ENCODE measurements around the gene TTC6. TPM values are rescaled to one million over a fixed set of nuclear protein-coding genes. Genes with fewer than 3 reads are reported as not detected.
A peak's percentile ranks its signal among the peaks of the same experiment; 100 is the strongest.

Gene TTC6, protein sequence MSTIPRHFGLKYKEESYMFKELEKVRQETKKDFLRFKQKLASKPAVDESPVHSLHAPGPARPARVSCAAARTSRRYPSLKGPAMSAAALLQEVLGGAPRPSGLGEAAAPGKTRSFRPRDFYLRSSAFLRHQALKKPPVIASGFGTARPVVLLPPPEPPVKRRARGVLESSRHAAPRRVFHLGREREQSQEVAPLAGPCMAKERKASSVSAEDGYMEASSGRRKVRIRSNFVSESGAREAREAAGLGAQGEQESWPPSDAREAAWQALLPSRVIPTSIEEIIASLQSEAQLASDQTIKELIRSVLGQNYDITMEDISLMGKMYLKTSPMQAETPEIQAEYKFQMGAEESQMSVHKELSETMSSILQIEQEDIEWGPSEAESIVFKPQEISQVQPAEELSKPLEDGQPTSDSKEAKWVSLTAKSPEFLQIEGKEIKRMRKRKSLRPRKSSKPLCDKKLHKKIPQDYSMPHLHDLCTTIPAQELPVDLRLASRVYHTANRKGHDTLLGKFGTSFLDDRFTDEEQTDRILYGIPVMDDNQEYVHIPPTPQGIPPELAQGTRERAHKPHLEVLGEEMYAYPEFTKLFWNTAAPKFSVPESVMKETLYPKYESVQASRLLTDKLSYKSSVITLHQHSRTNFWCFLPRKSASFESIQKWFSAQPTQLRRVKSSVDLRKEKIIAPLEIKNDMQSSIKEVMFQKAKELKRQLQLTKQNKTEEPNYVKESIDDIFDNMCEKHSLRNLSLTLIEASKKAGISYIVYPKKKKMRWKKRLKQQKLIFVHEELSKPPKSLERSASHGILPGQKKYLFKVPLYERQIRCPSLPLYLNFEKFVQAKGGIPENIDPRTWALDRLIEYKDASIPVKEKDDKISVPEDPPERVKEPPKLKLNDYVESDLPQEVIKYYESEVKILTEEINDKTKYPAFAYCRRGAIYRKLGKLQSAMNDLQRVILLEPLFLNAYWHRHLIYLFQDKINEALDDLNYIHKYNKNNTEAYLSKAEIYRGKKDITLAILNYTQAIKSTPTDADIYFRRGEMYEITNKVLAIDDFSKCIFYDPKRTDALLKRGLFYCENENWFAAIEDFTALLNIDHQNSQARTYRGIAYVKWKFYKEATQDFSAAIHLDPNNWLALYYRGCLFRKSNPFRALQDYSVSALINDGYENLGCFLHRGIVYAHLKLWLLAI (N-terminal part only)
- 0.79 and 1.7 TPM in 2 replicates for polyA plus RNA-seq (2011; rRNA removed)
- polyA plus RNA-seq (2012; cell fraction: cytosol; rRNA removed) = 0.18 and 0.22 TPM in 2 replicates
- polyA plus RNA-seq (2012; cell fraction: nucleus; rRNA removed) = 0.53 and 1.3 TPM in 2 replicates
- 0.21 to 0.41 TPM (median 0.34 TPM) in 3 replicates for polyA plus RNA-seq (2017; fragmentation: RNase III; extraction: RNeasy Plus Mini Kit Qiagen cat#74134 plus additional on column Dnase treatment)
- 1.3 and 1.8 TPM in 2 replicates for polyA minus RNA-seq (2011; rRNA and poly(A)+ RNA removed)

DNA sequence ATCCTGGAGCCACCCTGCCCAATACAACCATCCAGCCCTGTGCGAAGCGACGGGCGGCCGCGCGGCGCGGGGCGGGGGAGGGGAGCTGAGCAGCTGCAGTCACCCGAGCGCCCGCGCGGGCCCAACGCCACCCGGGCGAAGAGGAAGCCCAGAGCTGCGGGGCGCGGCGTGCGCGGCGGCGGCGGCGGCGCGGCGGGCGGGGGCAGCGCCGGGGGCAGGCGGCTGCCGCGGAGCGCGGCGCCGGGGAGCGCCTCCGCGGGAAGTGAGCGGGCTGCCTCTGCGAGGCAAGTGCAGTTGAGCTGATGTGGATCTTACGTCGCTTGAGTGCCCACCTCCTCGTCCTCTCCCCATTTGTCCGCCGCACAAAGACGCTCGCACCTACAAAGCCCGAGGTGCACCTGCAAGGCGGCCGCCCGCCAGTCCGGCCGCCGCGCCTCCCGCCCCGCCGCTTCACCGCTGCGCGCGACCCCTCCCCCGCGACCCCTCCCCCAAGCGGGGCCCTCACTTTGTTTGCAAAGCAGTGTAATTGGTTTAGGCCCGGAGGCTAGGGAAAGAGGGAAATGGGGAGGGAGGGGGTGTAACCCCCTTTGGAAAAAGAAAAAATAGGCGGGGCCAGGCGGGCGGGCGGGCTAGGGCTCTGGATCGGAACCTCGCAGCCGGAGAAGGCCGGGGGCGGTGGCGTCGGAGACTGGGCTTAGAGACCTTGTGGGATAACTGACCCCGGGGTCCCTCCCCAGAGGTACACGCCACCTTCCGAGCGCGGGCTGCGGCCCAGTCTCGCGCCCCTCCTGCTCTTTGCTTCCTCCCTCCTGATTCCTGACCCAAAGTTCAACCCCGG lies at the start of gene TTC6, which contains the start of gene FOXA1:
Gene TTC6, plus strand, starts transcription at position 659 of the 838 bp plus-strand sequence. CDS start 26,436 bp downstream, outside the sequence.
Gene FOXA1, minus strand, starts transcription at position 279 of the 838 bp plus-strand sequence. Its CDS starts 277 bp downstream, at position 2.
- Histone ChIP-seq H3K4me1 (peaks cover 17% of the 10 kb centered on the region), H3K9me3 (no peaks in the 10 kb centered on the region), H3K4me2 (peak within 1 kb of the TSS; percentile 95), H3K27ac (peak within 1 kb of the TSS; percentile 90 to 94), H3K4me3 (peak within 1 kb of the TSS; percentile 92)
- ChIA-PET POLR2A (interaction anchor here (0.9 kb wide), 1 partner anchor 365 kb away, joined by 3 read pairs; no protein-coding TSS in a partner anchor), CTCF (interaction anchor here (0.7 to 2.6 kb wide), 16 partner anchors 10 to 397 kb away, joined by 3 to 19 read pairs (median 3); partner anchors contain the start of gene MIPOL1)
- DNase-seq (ENCODE audit: low read depth in 1 of 2, low spot score in 1 of 2) = peak; percentile 53 to 83
- WGBS (ENCODE audit: missing lambda C conversion rate) = 2% methylated on average over 32 of the region's 92 CpGs
- ATAC-seq = peak; percentile 15 to 49
- FAIRE-seq = no peak
- TF ChIP-seq ZSCAN20 (CRISPR knock-in tag; IDR thresholded peaks at IDR 0.05) (no peak), POLR2A (IDR thresholded peaks at IDR 0.05; ENCODE audit: low read length) (peak; percentile 56)
- TF ChIP-seq, protein P1, sequence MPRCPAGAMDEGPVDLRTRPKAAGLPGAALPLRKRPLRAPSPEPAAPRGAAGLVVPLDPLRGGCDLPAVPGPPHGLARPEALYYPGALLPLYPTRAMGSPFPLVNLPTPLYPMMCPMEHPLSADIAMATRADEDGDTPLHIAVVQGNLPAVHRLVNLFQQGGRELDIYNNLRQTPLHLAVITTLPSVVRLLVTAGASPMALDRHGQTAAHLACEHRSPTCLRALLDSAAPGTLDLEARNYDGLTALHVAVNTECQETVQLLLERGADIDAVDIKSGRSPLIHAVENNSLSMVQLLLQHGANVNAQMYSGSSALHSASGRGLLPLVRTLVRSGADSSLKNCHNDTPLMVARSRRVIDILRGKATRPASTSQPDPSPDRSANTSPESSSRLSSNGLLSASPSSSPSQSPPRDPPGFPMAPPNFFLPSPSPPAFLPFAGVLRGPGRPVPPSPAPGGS (IDR thresholded peaks at IDR 0.05) = 0 out of 3 replicates have a peak, but pooled peaks have one; percentile 48
- TF ChIP-seq, protein P2, sequence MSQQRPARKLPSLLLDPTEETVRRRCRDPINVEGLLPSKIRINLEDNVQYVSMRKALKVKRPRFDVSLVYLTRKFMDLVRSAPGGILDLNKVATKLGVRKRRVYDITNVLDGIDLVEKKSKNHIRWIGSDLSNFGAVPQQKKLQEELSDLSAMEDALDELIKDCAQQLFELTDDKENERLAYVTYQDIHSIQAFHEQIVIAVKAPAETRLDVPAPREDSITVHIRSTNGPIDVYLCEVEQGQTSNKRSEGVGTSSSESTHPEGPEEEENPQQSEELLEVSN (IDR thresholded peaks at IDR 0.05; ENCODE audit: borderline replicate concordance, low read depth) = 0 out of 2 replicates have a peak, but pooled peaks have one; percentile 13
- TF ChIP-seq, protein P3, sequence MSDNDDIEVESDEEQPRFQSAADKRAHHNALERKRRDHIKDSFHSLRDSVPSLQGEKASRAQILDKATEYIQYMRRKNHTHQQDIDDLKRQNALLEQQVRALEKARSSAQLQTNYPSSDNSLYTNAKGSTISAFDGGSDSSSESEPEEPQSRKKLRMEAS (IDR thresholded peaks at IDR 0.05) = 0 out of 2 replicates have a peak, but pooled peaks have one; percentile 10

DNA sequence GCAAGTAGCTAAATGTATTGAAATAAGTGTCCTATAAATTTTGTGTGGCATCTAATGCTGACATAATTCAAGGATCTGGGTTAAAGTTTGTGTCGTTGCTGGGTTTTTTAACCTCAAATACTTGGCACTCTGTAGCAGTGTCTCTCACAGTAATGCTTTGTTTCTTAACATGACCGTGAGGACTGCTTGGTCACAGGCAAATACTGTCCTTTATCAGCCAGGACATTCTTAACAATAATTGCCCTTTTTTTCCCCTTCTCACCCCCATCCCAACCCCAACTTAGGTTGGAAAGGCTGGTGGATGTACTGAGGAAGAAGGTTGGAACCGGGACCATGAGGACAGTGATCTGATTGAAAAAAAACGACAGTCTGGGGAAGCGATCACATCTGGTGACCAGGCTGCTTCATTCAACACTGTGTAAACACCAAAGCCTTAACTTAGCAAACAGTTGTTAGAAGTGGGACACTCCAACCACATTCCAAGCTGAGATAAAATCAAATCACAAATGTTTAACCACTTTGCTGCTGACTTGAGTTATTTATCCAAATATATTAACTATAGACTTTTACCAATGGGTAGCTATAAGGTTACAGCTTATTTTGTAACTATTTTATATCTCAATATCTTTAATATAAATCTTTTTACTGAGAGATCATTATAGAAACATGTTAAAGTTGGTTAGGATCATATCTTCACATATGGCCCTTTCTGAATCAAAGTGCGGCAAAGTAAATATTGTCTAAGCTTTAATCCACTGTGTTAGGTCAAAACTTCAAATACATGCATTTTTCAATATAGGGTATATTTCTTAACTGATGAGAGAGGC lies 48.6 kb upstream of the TTC6 start:
- CTCF ChIA-PET = interaction anchor here (1.3 kb wide), 1 partner anchor 45 kb away, joined by 3 read pairs; no protein-coding TSS in a partner anchor
- ATAC-seq = peak; percentile 80 to 99
- 4% methylated on average over 6 of the region's 6 CpGs for WGBS (ENCODE audit: missing lambda C conversion rate)
- Histone ChIP-seq H3K9me3 (no peaks in the 10 kb centered on the region), H3K4me2 (peak overlapping the region; percentile 73), H3K27ac (peak overlapping the region; percentile 52 to 54; a peak in 5 of 6 replicates), H3K4me1 (peaks cover 40% of the 10 kb centered on the region), H3K4me3 (peak overlapping the region; percentile 24; the same call in 2 of the 3 replicates)
- POLR2A ChIA-PET = no interaction called here
- peak; percentile 82 for FAIRE-seq
- peak; percentile 18 to 80 for DNase-seq (ENCODE audit: low read depth in 1 of 2, low spot score in 1 of 2)
- TF ChIP-seq ZNF302 (CRISPR knock-in tag; IDR thresholded peaks at IDR 0.05) (no peak), SMC3 (IDR thresholded peaks at IDR 0.05) (no peak), RNF2 (IDR thresholded peaks at IDR 0.05; ENCODE audit: borderline replicate concordance, low read depth) (no peak), SREBF2 (IDR thresholded peaks at IDR 0.05) (no peak), FOXS1 (CRISPR knock-in tag; IDR thresholded peaks at IDR 0.05) (0 out of 2 replicates have a peak, but pooled peaks have one; percentile 27), FOSL2 (IDR thresholded peaks at IDR 0.05) (no peak), FOSL2 (CRISPR knock-in tag; IDR thresholded peaks at IDR 0.05) (no peak; the same call in 1 of the 2 replicates), PHF8 (IDR thresholded peaks at IDR 0.05; ENCODE audit: borderline replicate concordance, low read depth) (no peak), ZSCAN20 (CRISPR knock-in tag; IDR thresholded peaks at IDR 0.05) (no peak)
- TF ChIP-seq, protein P4, sequence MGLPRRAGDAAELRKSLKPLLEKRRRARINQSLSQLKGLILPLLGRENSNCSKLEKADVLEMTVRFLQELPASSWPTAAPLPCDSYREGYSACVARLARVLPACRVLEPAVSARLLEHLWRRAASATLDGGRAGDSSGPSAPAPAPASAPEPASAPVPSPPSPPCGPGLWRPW (IDR thresholded peaks at IDR 0.05) = no peak
- TF ChIP-seq, protein P5, sequence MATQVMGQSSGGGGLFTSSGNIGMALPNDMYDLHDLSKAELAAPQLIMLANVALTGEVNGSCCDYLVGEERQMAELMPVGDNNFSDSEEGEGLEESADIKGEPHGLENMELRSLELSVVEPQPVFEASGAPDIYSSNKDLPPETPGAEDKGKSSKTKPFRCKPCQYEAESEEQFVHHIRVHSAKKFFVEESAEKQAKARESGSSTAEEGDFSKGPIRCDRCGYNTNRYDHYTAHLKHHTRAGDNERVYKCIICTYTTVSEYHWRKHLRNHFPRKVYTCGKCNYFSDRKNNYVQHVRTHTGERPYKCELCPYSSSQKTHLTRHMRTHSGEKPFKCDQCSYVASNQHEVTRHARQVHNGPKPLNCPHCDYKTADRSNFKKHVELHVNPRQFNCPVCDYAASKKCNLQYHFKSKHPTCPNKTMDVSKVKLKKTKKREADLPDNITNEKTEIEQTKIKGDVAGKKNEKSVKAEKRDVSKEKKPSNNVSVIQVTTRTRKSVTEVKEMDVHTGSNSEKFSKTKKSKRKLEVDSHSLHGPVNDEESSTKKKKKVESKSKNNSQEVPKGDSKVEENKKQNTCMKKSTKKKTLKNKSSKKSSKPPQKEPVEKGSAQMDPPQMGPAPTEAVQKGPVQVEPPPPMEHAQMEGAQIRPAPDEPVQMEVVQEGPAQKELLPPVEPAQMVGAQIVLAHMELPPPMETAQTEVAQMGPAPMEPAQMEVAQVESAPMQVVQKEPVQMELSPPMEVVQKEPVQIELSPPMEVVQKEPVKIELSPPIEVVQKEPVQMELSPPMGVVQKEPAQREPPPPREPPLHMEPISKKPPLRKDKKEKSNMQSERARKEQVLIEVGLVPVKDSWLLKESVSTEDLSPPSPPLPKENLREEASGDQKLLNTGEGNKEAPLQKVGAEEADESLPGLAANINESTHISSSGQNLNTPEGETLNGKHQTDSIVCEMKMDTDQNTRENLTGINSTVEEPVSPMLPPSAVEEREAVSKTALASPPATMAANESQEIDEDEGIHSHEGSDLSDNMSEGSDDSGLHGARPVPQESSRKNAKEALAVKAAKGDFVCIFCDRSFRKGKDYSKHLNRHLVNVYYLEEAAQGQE (IDR thresholded peaks at IDR 0.05) = no peak
- TF ChIP-seq, protein P3 (IDR thresholded peaks at IDR 0.05) = peak; percentile 74
- TF ChIP-seq, protein P6, sequence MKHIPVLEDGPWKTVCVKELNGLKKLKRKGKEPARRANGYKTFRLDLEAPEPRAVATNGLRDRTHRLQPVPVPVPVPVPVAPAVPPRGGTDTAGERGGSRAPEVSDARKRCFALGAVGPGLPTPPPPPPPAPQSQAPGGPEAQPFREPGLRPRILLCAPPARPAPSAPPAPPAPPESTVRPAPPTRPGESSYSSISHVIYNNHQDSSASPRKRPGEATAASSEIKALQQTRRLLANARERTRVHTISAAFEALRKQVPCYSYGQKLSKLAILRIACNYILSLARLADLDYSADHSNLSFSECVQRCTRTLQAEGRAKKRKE (CRISPR knock-in tag; IDR thresholded peaks at IDR 0.05; ENCODE audit: low read depth) = peak; percentile 40; the same call in 1 of the 2 replicates
